Ascending aorta (tissue), 2 donors: Measurements from ENCODE around the gene PIGK. TPM values are rescaled to one million over a fixed set of nuclear protein-coding genes. Genes with fewer than 3 reads are reported as not detected.

Experiments used
- DNase-seq, 2 donors: peaks; one replicate each; pipeline ENCODE4 v3.0.0-alpha.2; 2019; ENCODE audit warnings: low spot score in 2 of 2
- H3K27ac ChIP-seq, 2 donors: fragments of 200-600 bp; sonication (generic); one replicate each; pipeline ENCODE4 v1.5.1; 2016 to 2017; ENCODE audit warnings: mild to moderate bottlenecking in 1 of 2
- H3K27me3 ChIP-seq: fragments of 200-600 bp; sonication (generic); one replicate; pipeline ENCODE4 v1.5.1; 2017
- H3K36me3 ChIP-seq, 2 donors: fragments of 200-600 bp; sonication (generic); one replicate each; pipeline ENCODE4 v1.5.1; 2016
- H3K4me1 ChIP-seq, 2 donors: fragments of 200-600 bp; sonication (generic); one replicate each; pipeline ENCODE4 v1.5.1; 2016 to 2017; ENCODE audit warnings: mild to moderate bottlenecking in 1 of 2
- H3K4me3 ChIP-seq, 2 donors: fragments of 200-600 bp; sonication (generic); one replicate each; pipeline ENCODE4 v1.5.1; 2016 to 2017; ENCODE audit warnings: mild to moderate bottlenecking in 1 of 2
- H3K9me3 ChIP-seq, 2 donors: fragments of 200-600 bp; sonication (generic); one replicate each; pipeline ENCODE4 v1.5.1; 2016
- CTCF ChIP-seq, 3 experiments: fragments of 200-600 bp in 2 of 3; fragments of 450-650 bp in 1 of 3; sonication (generic) in 2 of 3; IDR thresholded peaks; one replicate each; pipeline ENCODE4 v1.5.1; 2016 to 2019; ENCODE audit warnings: antibody characterized with exemption in 3 of 3, mild to moderate bottlenecking in 1 of 3, moderate library complexity in 1 of 3
- intact Hi-C: fragments of 100-400 bp; cut with DNase I; formaldehyde crosslinking; loops from one replicate; pipeline ENCODE4 v1.15.1; 2023
- total RNA-seq: library from RNA; depleted of rRNA; stranded (reverse); fragments of >200 nt; gene quantifications from one replicate; pipeline ENCODE4 v1.1.0, GENCODE V29; 2016

PIGK gene
- total RNA-seq, 1 donor from 2014 or later: 3.4 TPM

GRCh38 chr1:77061162-77061561, 158.1 kb downstream of the PIGK start:
- TF ChIP-seq CTCF (IDR thresholded peaks at IDR 0.05): no peak
- intact Hi-C loops: no loop called here
- H3K4me1 ChIP-seq: no peaks in the 10 kb centered on the region

GRCh38 chr1:77060000-77060399, 159.2 kb downstream of the PIGK start:
- no peak for TF ChIP-seq CTCF (IDR thresholded peaks at IDR 0.05)
- no peak for DNase-seq
- Histone ChIP-seq H3K27ac (no peak overlapping the region), H3K36me3 (no peaks in the 10 kb centered on the region), H3K4me3 (no peak overlapping the region), H3K9me3 (no peaks in the 10 kb centered on the region), H3K4me1 (no peaks in the 10 kb centered on the region), H3K27me3 (no peaks in the 10 kb centered on the region)
- intact Hi-C loops: no loop called here

More at GRCh38 chr1:77061162-77061561, 158.1 kb downstream of the PIGK start:
- no peaks in the 10 kb centered on the region for H3K9me3 ChIP-seq
- H3K27me3 ChIP-seq: no peaks in the 10 kb centered on the region
- no peak overlapping the region for H3K4me3 ChIP-seq
- DNase-seq: no peak
- no peaks in the 10 kb centered on the region for H3K36me3 ChIP-seq
- H3K27ac ChIP-seq: no peak overlapping the region

GRCh38 chr1:77057994-77058585, 161.1 kb downstream of the PIGK start:
- no peak for DNase-seq
- TF ChIP-seq CTCF (IDR thresholded peaks at IDR 0.05): no peak
- Histone ChIP-seq H3K36me3 (no peaks in the 10 kb centered on the region), H3K27me3 (no peaks in the 10 kb centered on the region), H3K27ac (no peak overlapping the region), H3K4me3 (no peak overlapping the region), H3K9me3 (no peaks in the 10 kb centered on the region), H3K4me1 (no peaks in the 10 kb centered on the region)
- intact Hi-C loops: no loop called here

- no peak for DNase-seq
- Histone ChIP-seq H3K4me1 (no peaks in the 10 kb centered on the region), H3K27ac (no peak overlapping the region), H3K4me3 (no peak overlapping the region), H3K36me3 (no peaks in the 10 kb centered on the region), H3K9me3 (no peaks in the 10 kb centered on the region), H3K27me3 (no peaks in the 10 kb centered on the region)
- intact Hi-C loops: no loop called here
- no peak for TF ChIP-seq CTCF (IDR thresholded peaks at IDR 0.05)
These were observed 162.7 kb downstream of the PIGK start for GRCh38 chr1:77056525-77056924.

- H3K27ac ChIP-seq: no peak overlapping the region
- H3K36me3 ChIP-seq: no peaks in the 10 kb centered on the region
- no peak overlapping the region for H3K4me3 ChIP-seq
- H3K27me3 ChIP-seq: no peaks in the 10 kb centered on the region
- intact Hi-C loops: no loop called here
- no peaks in the 10 kb centered on the region for H3K9me3 ChIP-seq
- H3K4me1 ChIP-seq: no peaks in the 10 kb centered on the region
- no peak for TF ChIP-seq CTCF (IDR thresholded peaks at IDR 0.05)
- DNase-seq: no peak
These were observed 167.8 kb downstream of the PIGK start for GRCh38 chr1:77051425-77051824.

GRCh38 chr1:77048615-77049005, 170.6 kb downstream of the PIGK start:
- Histone ChIP-seq H3K36me3 (no peaks in the 10 kb centered on the region), H3K9me3 (no peaks in the 10 kb centered on the region), H3K4me3 (no peak overlapping the region), H3K27ac (no peak overlapping the region), H3K4me1 (no peaks in the 10 kb centered on the region), H3K27me3 (no peaks in the 10 kb centered on the region)
- DNase-seq: no peak
- no peak for TF ChIP-seq CTCF (IDR thresholded peaks at IDR 0.05)
- intact Hi-C loops: no loop called here
